ENCODE data around the gene ERG. TPM values are rescaled to one million over a fixed set of nuclear protein-coding genes. Genes with fewer than 3 reads are reported as not detected.

Gene ERG
- total RNA-seq, 1 donor from 2014 or later, result not detected

DNA sequence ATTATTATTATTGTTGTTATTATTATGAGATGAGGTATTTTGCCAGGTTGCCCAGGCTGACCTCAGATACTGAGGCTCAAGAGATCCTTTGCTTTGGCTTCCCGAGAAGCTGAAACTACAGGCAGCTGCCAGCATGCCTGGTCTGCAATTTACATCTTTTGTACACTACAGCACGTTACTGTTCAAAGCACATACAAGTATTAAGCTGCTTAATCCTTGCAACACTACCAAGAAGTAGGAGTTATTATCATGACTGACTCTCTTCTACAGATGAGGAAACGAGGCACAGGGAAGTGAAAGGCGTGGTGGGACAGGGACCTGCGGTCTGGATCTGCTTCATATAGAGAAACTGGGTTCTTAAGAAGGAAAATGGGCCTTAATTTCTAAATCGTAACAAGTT, 11.6 kb downstream of the ERG start:
- H3K4me3 ChIP-seq, result no peak overlapping the region
- H3K9me3 ChIP-seq (ENCODE audit: low read depth), result no peaks in the 10 kb centered on the region
- no peaks in the 10 kb centered on the region for H3K79me2 ChIP-seq (ENCODE audit: low read depth)
- Mint-ChIP-seq H3K27me3 (ENCODE audit: insufficient read depth, low read depth) (no peaks in the 10 kb centered on the region), H3K4me3 (no peak overlapping the region), H3K9me3 (no peaks in the 10 kb centered on the region), H3K27ac (no peak overlapping the region), H3K4me1 (peaks cover 35% of the 10 kb centered on the region), H3K36me3 (no peaks in the 10 kb centered on the region)
- H3K27ac ChIP-seq, result no peak overlapping the region
- peaks cover 29% of the 10 kb centered on the region for H3K4me1 ChIP-seq
- peaks cover 12% of the 10 kb centered on the region for H3F3A ChIP-seq (ENCODE audit: low read depth)
- no peak overlapping the region for H2AFZ ChIP-seq (replicated peaks)
- H3K9ac ChIP-seq, result no peak overlapping the region
- H3K36me3 ChIP-seq, result no peaks in the 10 kb centered on the region
- no peak for DNase-seq (ENCODE audit: low spot score)
- H3K27me3 ChIP-seq, result no peaks in the 10 kb centered on the region
- no peaks in the 10 kb centered on the region for H4K20me1 ChIP-seq (ENCODE audit: low read depth)
- no peak for TF ChIP-seq EZH2 (IDR thresholded peaks at IDR 0.05)
- TF ChIP-seq EZH2phosphoT487 (IDR thresholded peaks at IDR 0.05), result no peak
- TF ChIP-seq, protein P1, sequence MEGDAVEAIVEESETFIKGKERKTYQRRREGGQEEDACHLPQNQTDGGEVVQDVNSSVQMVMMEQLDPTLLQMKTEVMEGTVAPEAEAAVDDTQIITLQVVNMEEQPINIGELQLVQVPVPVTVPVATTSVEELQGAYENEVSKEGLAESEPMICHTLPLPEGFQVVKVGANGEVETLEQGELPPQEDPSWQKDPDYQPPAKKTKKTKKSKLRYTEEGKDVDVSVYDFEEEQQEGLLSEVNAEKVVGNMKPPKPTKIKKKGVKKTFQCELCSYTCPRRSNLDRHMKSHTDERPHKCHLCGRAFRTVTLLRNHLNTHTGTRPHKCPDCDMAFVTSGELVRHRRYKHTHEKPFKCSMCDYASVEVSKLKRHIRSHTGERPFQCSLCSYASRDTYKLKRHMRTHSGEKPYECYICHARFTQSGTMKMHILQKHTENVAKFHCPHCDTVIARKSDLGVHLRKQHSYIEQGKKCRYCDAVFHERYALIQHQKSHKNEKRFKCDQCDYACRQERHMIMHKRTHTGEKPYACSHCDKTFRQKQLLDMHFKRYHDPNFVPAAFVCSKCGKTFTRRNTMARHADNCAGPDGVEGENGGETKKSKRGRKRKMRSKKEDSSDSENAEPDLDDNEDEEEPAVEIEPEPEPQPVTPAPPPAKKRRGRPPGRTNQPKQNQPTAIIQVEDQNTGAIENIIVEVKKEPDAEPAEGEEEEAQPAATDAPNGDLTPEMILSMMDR (IDR thresholded peaks at IDR 0.05), result no peak
- H3K4me2 ChIP-seq, result no peak overlapping the region

DNA sequence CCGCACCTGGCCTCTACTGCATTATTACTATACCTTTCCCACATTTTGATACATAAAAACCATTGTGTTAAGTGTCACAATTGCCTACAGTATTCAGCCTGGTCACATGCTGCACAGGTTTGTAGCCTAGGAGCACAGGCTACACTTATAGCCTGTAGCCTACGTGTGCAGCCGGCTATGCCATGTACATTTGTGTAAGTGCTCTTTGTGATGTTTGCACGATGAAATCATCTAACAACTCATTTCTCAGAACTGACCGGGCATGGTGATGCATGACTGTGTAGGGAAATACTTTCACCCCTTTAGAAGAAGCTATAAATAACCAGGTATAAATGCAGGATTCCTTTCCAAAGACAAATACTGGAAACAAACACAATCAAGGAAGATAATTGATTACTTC, 12.1 kb downstream of the ERG start:
- Histone ChIP-seq H2AFZ (replicated peaks) (no peak overlapping the region), H3F3A (ENCODE audit: low read depth) (peaks cover 12% of the 10 kb centered on the region), H3K4me3 (no peak overlapping the region), H3K4me2 (no peak overlapping the region), H3K9me3 (ENCODE audit: low read depth) (no peaks in the 10 kb centered on the region), H3K27ac (no peak overlapping the region), H4K20me1 (ENCODE audit: low read depth) (no peaks in the 10 kb centered on the region), H3K27me3 (no peaks in the 10 kb centered on the region), H3K36me3 (no peaks in the 10 kb centered on the region), H3K79me2 (ENCODE audit: low read depth) (no peaks in the 10 kb centered on the region), H3K9ac (no peak overlapping the region), H3K4me1 (peaks cover 29% of the 10 kb centered on the region)
- Mint-ChIP-seq H3K27ac (no peak overlapping the region), H3K9me3 (no peaks in the 10 kb centered on the region), H3K4me3 (no peak overlapping the region), H3K27me3 (ENCODE audit: insufficient read depth, low read depth) (no peaks in the 10 kb centered on the region), H3K4me1 (peaks cover 30% of the 10 kb centered on the region), H3K36me3 (no peaks in the 10 kb centered on the region)
- DNase-seq (ENCODE audit: low spot score), result no peak
- TF ChIP-seq EZH2 (IDR thresholded peaks at IDR 0.05) (no peak), EZH2phosphoT487 (IDR thresholded peaks at IDR 0.05) (no peak)
- TF ChIP-seq, protein P1 (IDR thresholded peaks at IDR 0.05), result no peak

DNA sequence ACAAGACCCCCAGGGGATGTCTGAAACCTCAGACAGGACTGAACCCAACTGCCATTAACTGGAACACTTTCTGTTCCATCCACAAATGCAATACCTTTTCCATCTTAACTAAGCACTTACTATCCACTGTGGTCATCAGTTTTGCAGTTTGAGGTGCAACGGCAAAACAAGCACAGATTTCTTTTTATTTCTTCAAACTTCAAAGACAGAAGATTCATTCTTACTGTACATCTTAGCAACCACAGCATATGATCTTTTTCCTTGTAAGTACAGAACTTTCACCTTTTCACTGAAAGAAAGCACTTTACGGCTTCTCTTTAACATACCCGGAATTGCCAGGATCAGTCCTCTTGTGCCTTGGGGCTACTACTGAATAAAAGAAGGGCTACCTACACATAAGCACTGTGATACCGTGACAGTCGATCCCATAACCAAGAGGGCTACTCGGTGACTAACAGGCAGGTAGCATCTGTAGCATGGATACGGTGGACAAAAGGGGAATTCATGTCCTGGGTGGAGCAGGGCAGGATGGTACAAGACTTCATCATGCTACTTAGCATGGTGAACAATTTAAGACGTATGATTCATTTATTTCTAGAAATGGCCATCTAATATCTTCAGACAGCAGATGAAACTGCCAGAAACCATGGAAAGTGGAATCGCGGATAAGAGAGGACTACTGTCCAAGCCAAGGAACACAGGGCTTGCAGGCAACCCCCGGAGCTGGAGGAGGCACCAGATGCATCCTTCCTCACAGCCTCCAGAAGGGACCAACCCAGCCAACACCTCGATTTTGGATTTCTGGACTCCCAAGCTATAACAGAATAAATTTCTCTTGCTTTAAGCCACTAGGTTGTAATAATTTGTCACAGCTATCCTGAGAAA, 18.4 kb downstream of the ERG start:
- Mint-ChIP-seq H3K27ac (no peak overlapping the region), H3K4me3 (no peak overlapping the region), H3K27me3 (ENCODE audit: insufficient read depth, low read depth) (no peaks in the 10 kb centered on the region), H3K9me3 (no peaks in the 10 kb centered on the region), H3K4me1 (peaks cover 9% of the 10 kb centered on the region), H3K36me3 (no peaks in the 10 kb centered on the region)
- Histone ChIP-seq H3K36me3 (no peaks in the 10 kb centered on the region), H3F3A (ENCODE audit: low read depth) (no peaks in the 10 kb centered on the region), H3K27ac (no peak overlapping the region), H3K4me1 (no peaks in the 10 kb centered on the region), H4K20me1 (ENCODE audit: low read depth) (no peaks in the 10 kb centered on the region), H3K79me2 (ENCODE audit: low read depth) (no peaks in the 10 kb centered on the region), H3K9ac (no peak overlapping the region), H3K9me3 (ENCODE audit: low read depth) (no peaks in the 10 kb centered on the region), H2AFZ (replicated peaks) (no peak overlapping the region), H3K4me2 (no peak overlapping the region), H3K4me3 (no peak overlapping the region), H3K27me3 (no peaks in the 10 kb centered on the region)
- no peak for DNase-seq (ENCODE audit: low spot score)
- TF ChIP-seq, protein P1 (IDR thresholded peaks at IDR 0.05), result no peak
- TF ChIP-seq EZH2 (IDR thresholded peaks at IDR 0.05) (no peak), EZH2phosphoT487 (IDR thresholded peaks at IDR 0.05) (no peak)

Data from neural progenitor cell (in vitro differentiated cells).